GM19324 (cell line): ENCODE measurements around the gene XCL1.

ENCODE experiments used
- ATAC-seq: cut with Tn5 transposase; IDR thresholded peaks from one replicate; pipeline ENCODE4 v1.9.1; 2021; ENCODE audit warnings: mild to moderate bottlenecking, moderate library complexity; ENCODE audit not compliant: unreplicated experiment, low FRiP score

XCL1 gene

DNA sequence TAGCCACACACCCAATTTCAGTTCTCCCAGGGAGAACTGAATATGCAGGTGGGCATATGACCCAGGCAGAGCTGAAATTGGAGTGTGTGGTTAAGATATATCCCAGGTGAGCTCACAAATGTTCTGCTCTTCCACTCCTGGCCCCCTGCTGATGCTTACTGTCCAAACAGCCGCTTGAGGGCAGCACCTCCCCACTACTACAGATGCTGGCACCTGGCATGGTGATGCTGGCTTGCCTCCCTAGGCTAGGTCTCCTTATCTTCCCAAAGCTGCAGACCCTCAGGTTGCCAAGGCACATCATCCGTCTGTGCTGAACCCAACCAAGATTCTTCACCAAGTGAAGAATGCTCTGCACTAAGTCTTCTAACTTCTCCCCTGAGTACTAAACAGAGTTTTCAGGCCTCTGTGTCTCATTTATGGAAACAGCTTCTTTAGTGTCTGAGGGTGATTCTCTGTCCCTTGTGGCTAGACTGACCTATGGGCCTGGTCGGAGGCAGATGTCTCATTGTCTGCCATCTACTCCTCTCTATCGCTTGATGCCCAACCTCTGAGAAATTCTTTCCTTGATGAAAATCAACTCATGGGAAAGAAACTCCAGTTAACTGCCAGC, 27.2 kb downstream of the XCL1 start:
- peak; percentile 57 for ATAC-seq

DNA sequence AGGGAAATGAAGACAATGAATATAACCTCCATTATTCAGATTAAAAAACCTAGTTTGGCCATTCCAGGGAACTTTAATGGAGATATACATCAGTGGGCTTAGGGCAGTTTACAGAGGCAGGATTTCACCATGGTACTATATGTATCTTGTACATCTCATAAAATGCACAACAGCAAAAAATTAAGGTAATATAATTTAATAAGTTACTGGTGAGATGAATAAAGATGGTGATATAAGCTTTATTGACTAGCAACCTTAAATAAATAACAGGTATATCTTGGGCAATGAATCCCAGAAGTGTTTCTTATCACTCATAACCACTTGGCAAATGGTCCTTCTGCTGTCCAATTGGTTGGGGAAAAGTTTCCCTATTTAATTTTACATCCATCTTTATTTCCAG, 29.0 kb downstream of the XCL1 start:
- no peak for ATAC-seq

- ATAC-seq = no peak
These were observed 29.7 kb downstream of the XCL1 start for GRCh38 chr1:168606096-168606495.

- ATAC-seq = no peak
These were observed 31.5 kb downstream of the XCL1 start for GRCh38 chr1:168607872-168608428.

DNA sequence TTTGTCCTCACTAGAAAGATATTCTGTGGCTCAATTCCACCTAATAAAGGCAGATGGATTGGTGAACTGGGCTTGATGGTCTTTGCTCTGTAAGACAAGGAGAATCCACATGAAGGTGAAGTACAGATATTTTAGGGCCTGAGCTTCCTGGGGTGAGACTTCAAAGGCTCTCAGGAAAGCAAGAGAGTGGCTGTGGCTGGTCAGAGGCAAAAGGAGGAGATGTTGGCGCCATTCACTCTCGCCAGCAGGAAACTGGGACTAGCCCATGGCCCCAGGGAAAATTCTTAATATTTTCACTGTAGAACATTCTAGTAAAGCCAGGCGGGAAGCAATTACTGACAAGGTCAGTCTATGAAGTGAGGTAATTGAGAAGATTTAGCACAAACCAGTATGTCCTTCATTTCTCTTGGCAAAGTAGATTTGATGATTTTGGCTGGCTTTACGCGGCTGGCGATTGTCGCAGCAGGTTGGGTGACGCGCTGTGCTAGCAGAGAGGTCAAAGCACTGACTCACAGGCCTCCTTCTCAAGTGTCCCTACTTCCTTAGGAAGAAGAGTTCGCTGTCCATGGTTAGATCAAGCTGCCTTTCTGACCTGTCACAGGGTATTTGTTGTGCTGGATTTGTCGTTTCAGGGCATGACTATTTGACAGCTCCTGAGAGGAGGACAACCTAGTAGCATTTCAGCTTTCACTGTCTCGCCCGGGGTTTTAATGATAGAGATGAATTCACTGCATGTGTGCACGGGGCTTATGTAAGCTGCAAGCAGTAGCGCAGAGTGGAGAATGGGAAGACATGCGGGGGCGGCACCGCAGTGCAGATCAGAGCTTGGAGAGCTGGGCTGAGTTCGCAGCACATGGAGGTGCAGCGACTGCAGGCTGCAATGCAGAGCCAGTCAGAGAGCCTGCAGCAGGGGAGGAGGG, 32.7 kb downstream of the XCL1 start:
- ATAC-seq = no peak

- ATAC-seq = no peak
These were observed 33.5 kb downstream of the XCL1 start for GRCh38 chr1:168609741-168610510.

GRCh38 chr1:168613038-168613451, 36.6 kb downstream of the XCL1 start:
- no peak for ATAC-seq

- ATAC-seq = no peak
These were observed 37.4 kb downstream of the XCL1 start for GRCh38 chr1:168613691-168614231.

DNA sequence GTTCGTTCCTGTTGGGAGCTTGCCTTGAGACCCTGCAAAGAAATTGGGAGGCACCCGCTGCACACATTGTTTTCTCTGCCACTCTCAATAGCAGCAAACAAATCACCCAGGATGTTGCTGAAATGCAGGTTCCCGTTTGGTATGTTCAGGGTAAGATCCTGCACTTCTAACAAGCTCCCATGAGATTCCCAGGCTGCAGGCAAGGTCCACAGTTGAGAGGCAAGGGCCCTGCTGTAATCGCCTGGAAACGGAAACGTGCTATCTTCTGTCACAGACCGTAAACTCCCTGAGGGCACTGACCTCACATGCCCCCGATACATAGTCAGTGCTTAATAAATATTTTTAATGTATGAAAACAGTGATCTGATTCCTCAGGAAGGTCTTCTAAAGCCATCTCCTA, 37.8 kb downstream of the XCL1 start:
- ATAC-seq = no peak

GRCh38 chr1:168615965-168616364, 39.6 kb downstream of the XCL1 start:
- no peak for ATAC-seq

- no peak for ATAC-seq
These were observed 41.8 kb downstream of the XCL1 start for GRCh38 chr1:168617974-168618750.

DNA sequence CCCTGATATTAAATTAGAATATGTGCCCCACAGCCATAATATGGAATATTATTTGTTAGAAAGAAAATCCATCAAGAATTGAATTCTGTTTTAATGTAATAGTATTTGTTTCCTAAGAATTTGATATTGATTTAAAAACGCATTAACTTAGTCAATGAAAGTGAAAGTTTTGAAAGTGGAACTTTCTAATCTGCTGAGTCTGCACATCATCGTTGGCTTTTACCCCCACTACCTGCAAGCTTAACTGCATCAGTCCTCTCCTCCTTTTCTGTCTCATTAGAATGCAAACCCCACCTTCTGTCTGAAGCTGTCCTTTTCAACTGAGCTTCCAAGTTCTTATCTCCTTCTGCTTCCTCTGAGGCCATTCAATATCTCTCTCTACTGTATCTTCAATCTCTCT, 42.5 kb downstream of the XCL1 start:
- no peak for ATAC-seq

DNA sequence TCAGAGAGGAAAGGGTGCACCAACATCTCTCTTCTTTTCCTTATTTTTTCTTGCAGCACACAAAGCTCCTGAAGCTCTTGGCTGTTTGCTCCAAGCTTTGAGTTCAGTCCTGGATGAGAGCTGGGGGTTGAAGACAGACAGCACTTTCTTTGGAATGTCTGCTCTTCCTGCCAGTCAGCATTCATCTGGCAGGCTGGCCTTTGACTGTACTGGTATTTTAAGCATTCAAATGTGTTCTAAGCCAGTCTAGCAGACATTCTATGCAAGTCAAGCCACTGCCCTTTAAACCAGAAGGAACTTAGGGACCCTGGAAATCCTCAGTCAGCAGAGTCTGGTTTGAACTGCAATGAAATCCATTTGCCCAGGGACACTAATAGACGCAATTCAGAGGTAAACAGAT, 45.0 kb downstream of the XCL1 start:
- ATAC-seq = no peak

DNA sequence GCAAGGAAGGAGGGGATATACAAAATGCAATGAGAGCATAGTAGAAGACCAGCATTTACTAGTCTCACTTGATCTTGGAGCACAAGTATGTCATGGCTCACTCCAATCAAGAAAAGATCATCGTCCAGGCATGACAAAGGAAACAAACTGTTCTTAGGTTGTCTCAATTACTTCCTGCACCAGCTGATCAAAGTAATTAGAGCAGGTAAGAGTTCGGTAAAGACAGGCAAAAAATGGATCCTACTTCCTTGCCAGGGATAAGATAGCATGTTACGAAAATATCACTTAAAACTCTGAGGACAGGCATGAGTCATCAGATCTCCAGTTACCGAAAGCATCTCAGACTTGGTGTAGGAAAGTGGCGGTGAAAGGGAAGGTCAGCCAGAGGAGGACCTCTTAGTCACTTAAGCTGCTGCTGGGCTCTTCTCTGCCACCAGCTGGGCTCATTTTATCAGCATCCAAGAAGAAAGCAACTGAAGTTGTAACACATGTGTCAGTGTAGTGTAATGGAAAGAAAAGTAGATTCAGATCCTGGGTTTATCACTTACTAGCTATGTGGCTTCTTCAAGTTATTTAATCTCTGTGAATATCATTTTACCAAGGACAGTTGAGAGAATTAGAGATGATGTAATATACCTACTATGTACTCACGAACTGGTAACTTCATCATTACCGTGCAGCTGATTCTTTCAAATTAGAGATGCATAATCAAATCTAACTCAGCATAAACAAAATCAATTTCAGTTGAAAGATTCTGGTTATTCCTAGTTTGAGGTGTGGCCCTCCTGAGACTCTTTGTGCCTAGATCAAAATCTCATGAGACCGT, 46.8 kb downstream of the XCL1 start:
- ATAC-seq = no peak

- ATAC-seq = no peak
These were observed 47.4 kb downstream of the XCL1 start for GRCh38 chr1:168623831-168624230.

- no peak for ATAC-seq
These were observed 49.9 kb downstream of the XCL1 start for GRCh38 chr1:168626326-168626725.

DNA sequence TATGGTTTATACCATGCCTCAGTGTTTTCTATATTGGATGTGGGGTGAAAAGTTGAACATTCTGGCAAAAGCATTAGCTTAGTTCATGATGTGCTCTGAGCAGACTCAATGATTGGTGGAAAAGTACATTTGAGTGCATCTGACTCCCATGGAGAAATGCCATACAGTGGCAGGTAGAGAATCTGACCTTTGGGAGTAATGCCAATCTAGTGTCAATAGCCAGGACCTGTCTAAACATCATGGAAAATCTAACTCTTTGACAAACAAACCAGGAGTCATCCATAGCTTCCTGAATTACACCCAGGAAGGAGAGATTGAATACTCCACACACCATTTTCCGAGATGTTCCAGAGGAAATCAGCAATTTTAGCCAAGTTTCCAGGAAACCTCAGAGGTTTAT, 51.0 kb downstream of the XCL1 start:
- ATAC-seq = no peak

GRCh38 chr1:168628807-168629206, 52.4 kb downstream of the XCL1 start:
- no peak for ATAC-seq

DNA sequence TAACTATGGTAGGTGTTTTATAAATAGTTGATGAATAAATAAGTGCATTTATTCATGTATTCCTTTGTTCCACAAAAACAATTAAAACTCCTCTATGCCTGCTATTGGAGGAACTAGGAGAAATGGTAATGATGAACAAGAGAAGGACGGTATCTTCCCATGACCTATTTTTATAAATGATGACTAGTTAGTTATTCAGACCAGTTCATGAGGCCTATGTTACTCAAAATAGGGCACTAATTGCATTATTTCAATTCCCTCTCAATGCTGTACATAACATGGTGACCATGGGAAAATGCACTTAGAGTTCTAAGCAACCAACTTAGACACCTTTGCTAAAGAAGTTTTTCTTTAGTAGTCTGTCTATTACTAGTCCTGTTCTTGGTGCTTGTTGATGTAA, 53.1 kb downstream of the XCL1 start:
- ATAC-seq = no peak
